ENCODE results near the gene FANCG.

FANCG gene

DNA sequence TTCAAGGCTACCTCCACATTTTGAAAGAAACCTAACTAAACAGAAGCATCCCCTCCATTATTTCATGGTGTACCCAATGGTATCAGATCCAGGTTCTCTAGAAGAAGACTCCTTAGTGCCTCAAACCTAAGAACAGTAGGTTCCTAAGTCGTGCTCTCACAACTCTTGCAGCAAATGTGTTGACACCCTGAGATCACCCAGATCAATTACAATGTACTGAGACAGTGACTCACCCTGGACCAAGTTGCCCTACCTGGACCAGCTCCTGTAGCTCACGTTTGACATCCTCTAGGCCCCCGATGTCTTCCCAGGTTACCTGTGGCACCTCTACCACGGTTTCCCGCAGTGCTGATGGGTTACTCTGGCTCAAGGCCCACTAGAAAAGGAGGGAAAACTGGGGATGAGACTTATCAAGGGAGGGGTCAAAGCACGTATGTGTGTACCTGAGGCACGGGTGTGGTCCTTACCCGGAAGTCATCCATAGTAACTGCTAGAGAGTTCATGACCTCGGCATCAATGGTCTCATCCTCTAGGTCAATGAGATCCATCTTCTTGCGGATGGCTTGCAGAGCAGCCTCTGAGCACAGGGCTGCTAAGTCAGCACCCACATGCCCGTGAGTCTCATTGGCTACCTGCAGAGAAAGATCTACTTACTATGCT lies 19.1 kb downstream of the FANCG start:
- no peak for DNase-seq (ENCODE audit: low read depth in 3 of 3)

DNA sequence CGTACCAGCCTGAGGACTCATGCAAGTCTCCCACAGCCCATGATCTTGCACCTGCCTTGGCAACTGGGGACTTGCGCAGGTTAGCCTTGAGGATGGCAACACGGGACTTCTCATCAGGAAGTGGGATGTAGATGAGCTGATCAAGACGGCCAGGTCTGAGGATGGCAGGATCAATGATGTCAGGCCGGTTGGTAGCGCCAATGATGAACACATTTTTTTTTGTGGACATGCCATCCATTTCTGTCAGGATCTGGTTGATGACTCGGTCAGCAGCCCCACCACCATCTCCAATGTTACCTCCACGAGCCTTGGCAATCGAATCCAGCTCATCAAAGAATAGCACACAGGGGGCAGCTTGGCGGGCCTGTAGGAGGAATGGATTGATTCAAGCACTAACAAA lies 20.3 kb downstream of the FANCG start:
- DNase-seq (ENCODE audit: low read depth in 3 of 3), result no peak

DNA sequence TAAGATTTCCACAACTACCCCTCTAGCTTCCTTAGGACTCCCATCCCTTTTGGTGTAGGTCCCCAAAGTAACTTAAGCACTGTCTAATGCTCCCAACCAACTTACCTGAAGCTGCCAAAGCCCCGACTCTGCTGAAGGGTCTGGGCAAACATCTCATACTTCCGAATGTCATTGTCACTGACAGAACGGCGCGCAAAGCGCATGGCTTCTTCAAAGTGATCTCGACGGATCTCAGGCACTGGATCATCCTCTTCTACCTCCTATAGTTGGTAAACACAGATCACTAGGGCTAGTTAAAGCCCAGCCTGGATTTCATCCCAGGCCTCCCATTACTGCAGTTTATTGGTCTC lies 22.5 kb downstream of the FANCG start:
- no peak for DNase-seq (ENCODE audit: low read depth in 3 of 3)

DNA sequence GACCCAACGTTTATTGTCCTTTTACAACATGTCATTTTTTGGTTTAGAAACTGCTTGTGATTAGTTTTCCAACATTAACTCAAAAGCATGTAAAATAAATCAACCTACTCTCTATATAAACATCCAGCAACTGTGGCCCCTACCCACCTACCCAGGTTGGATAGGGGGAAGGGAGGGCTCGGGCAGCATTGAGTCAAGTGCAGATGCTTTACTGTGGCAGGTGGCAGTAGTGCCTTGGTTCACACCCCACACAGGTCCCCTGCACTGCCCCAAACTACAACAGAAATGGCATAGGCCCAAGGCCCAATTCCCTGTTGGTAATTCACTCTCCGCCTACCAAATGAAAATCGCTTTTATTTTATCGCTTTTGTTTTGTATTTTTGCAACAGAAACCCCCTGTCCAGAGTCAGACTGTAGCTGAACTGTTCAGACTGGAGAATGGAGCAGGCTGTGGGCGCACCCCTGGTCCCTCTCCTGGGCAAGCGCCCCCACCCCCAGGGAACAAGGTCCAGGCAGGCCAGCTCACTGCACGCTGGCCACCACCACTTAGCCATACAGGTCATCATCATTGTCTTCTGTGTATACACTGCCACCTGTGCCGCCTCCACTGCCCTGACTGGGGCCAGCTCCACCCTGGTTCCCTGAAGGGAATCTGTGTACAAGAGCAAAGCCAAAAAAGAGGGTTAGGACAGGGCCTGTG lies 23.0 kb downstream of the FANCG start:
- no peak for DNase-seq (ENCODE audit: low read depth in 3 of 3)

DNA sequence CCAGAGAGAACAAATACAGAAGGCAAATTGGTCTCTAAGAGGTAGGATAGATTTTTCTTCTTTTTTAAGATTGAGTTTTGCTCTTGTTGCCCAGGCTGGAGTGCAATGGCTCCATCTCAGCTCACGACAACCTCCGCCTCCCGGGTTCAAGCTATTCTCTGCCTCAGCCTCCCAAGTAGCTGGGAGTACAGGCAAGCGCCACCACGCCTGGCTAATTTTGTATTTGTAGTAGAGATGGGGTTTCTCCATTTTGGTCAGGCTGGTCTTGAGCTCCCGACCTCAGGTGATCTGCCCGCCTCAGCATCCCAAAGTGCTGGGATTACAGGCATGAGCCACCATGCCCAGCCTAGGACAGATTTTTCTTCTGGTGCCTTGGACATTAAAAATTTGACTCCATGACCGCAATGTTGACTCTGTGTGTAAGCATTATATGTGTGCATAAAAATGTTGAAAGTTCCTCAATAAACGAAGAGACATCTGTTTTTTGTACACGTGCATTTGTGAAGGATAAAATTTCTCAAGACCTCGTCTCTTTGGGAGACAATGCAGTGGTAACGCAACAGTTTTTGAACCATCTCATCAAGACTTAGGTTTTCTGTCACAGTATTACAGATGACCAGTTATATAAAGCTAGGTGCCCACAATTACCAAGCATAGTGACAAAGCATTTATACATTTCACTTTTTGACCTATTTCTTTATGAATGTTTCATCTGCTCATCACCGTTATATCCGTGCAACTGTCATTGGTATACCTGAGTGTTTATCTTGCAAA lies 24.7 kb downstream of the FANCG start:
- no peak for DNase-seq (ENCODE audit: low read depth in 3 of 3)

DNA sequence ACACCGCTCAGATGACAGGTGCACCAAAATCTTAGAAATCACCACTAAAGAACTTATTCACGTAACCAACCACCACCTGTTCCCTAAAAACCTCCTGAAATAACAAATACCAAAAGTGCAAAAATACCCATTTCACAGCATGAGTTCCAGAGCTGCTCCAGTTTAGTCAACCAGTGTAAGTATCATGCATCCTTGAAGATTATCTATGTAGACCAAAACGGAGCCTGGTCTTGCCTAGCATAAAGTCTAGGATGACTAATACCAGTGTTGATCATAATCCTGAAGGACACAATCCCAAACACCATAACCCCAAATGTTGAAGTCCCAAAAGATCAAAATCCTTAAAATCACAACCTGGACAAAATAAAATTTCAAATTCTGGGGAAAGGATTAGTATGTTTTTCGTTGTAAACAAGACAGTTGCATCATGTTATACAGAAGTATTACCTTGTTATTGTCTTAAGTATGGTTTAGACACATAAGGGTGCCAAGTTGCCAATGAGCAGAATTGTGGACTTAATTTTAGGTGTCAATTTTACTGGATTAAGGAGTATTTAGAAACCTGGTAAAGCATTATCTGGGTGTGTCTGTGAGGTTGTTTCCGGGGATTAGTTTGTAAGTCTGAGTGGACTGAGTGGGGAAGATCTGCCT lies 25.4 kb downstream of the FANCG start:
- no peak for DNase-seq (ENCODE audit: low read depth in 3 of 3)

DNA sequence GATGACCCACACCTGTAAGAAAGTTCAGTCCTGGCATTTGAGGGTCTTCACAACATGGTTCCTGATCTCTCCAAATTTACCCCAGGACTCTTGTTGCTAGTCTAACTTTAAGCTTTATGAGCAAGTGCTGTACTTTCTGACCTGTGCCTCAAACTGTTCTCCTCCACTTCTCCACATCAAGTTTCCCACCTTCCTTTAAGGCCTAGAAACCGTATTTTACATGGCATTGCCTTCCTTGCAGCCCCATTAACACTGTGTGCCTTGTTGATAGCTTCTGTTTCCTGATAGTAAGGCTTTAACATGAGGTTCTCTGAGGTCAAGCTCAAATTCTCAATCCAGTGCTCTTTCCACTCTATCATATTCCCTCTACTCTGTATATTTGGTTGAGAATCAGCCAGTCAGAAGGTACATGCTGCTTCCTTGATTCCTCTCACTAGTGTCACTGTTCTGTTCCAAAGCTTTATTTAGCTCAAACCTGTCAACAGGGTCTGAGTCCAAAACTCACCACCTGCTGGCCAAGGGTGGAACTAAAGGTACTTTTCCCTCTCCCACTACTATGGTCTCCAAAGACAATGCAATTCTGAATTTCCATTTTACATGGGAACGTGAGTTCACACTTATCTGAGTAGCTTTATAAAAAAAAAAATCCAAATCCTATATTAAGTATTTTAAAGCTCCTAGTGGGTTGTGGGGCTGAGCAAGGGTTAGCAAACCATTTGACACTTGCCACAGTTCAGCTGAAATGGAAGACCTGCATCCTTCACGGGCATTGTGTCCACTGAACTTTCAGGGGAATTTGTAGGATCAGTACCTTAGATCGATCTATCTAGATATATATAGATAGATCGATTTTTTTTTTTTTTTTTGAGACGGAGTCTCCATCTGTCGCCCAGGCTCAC lies 28.4 kb downstream of the FANCG start:
- peak in 2 of 3 experiments; percentile 20 to 29 for DNase-seq (ENCODE audit: low read depth in 3 of 3)

DNA sequence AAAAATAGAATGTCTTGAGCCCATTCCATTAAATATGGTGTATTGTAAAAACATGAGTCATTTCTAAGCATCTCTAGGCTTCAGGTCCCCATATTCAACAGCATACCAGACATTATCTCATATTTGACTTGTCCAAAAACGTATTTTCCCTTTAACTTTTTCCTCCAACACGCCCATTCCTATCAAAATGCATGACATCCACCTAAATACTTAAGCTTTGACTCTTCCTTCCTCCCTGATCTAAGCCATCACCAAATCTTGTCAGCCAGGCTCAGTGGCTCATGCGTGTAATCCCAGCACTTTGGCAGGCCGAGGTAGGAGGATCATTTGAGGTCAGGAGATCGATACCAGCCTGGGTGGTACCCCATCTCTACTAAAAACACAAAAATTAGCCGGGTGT lies 31.2 kb downstream of the FANCG start:
- DNase-seq (ENCODE audit: low read depth in 3 of 3), result no peak

DNA sequence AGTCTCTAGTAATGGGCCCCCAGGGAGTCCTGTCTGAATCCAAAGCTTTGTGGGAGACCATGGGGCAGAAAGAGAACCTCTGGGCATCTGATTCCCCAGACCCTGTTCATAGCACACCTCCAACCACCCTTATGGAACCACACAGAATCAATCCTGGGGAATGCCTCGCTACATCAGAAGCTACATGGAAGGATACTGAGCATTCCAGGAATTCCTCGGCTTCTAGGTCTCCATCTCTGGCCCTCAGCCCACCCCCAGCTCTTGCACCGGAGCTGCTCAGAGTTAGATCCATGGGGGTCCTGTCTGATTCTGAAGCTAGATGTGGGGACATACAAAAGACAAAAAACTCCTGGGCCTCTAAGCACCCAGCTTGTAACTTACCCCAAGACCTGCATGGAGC lies 35.7 kb downstream of the FANCG start:
- DNase-seq (ENCODE audit: low read depth in 3 of 3), result no peak

DNA sequence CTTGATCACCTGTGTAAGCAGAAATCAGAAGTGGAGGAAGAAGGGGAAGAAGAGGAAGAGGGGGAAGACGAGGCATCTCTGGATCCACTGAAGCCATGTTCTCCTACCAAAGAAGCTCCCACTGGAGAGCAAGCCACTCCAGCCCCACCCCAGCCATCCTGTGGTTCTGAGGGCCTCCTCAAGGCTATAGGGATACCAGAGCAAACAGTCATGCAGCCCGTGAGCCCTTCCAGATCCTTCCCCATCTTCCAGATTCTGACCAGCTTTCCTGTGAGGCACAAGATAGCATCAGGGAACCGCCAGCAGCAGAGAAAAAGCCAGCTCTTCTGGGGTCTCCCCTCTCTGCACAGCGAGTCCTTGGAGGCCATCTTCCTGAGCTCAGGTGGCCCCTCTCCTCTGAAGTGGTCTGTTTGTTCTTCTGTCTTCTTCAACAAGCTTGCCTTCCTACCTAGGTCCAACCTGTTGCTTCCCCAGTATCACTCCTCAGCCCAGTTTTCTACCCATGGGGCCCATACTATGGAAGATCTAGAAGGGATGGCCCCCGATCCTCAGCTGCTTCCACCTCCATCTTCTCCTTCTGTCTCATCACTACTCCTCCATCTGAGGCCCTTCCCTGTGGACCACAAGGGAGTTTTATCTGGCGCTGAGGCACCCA lies 36.7 kb downstream of the FANCG start:
- DNase-seq (ENCODE audit: low read depth in 3 of 3), result no peak

DNA sequence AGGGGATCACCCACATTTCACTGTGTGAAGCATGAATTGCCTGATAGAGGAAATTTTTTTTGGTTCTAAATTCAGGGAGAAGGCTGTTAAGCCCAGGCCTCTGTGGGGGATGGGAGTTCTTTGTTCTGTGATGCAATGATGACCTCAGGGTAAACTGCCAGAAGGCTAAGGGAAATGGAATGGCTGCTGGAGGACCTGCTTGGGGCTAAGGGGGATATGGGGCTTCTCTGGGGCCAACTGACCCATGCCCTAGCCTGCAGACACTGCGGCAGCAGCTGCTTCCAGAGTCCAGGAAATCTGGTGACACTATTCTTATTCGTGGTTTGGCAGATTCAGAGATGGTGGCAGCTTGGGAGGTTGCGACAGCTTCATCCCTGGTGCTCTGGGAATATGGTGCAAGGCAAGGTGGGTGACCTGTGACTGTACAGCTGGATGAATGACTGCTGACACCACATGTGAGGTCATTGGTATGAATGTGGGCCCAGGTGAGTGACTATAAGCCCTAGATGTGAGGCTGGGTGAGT lies 37.6 kb downstream of the FANCG start:
- DNase-seq (ENCODE audit: low read depth in 3 of 3), result no peak

DNA sequence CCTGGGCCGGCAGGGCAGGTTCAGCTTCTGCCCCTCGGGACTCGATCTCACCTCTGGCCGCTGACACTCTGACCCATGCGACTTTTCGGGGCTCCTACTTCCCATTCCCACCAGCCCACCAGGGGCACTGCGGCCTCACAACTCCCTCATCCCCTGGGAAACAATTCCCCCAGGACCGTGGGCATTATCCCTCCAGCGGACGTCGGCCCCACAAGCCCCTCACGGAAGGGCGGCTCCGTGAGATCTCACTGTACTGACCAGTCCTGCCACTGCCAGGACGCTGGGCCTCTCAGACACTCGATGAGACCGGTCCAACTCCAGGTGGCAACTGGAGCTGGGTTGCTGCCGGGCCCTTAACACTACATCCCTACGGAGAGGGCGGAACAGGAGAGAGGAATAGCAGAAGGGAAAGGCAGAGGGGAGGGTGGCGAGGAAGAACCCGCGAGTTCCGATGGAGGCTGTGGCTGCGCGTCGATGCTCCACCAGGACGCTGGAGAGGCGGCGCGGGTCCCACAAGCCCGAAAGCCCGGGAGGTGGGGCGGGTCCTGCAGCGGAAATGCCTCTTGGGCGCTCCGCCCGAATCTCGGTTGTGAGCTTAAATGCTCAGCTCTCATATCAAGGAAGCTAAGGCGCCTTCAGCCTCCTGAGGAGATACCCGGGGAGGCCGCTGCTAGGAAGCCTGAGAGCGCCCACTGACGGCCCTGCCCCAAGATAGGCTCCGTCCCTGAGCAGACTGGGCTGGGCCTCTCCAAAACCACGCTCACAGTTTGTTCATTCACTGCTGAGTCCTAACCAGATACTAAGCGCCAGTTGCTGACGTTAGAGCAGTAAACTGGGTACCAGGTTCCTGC lies 43.7 kb downstream of the FANCG start:
- DNase-seq (ENCODE audit: low read depth in 3 of 3), result peak in 2 of 3 experiments; percentile 10 to 14

DNA sequence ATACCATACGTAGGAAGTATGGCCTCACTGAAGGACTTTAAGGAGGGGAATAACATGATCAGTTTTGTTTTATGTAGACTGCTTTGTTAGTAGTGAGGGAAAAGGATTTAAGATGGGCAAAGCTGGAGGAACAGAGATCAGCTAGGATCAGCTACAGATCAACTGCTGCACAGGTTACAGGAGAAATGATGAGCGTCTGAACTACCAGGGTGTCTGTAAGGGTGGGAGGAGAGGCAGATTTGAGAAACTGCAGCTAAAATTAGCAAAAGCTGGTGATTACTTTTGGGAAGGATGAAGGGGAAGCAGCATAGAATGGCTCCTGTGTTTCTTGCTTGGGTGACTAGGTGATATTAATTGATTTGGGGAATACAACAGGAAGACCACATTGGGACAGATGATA lies 46.6 kb downstream of the FANCG start:
- no peak for DNase-seq (ENCODE audit: low read depth in 3 of 3)

DNA sequence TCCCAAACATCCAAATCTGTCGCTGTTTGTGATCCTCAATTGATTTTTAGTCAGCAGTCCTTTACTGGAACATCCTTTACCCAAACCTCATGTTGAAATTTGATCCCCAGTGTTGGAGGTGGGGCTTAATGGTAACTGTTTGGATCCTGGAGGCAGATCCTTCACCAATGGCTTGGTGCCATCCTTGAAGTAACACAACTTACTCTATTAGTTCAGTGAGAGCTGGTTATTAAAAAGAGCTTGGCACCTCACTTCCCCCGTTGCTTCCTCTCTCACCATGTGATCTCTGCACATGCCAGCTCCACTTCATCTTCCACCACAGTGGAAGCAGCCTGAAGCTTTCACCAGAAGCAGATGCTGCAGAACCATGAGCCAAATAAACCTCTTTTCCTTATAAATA lies 49.9 kb downstream of the FANCG start:
- DNase-seq (ENCODE audit: low read depth in 3 of 3), result no peak

- no peak for DNase-seq (ENCODE audit: low read depth in 3 of 3)
These were observed 50.5 kb downstream of the FANCG start for GRCh38 chr9:35029241-35029640.

DNA sequence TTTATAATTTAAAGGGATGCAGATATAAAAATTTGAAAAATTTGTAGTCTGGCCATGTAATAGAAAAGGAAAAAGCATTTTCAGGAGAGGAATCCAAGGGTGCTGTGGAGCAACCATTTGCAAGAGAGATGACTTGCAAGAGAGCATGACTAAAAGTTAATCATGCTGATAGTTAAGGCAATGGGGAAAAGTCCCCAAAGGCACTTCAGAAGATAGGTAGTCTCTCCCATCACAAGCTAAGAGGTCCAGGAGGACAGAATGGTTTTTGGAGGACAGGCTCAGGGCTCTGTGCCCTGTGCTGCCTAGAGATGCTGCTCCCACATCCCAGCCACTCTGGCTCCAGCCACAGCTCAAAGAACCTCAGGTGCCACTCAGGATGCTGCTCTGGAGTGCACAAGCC lies 51.4 kb downstream of the FANCG start:
- DNase-seq (ENCODE audit: low read depth in 3 of 3), result no peak

DNA sequence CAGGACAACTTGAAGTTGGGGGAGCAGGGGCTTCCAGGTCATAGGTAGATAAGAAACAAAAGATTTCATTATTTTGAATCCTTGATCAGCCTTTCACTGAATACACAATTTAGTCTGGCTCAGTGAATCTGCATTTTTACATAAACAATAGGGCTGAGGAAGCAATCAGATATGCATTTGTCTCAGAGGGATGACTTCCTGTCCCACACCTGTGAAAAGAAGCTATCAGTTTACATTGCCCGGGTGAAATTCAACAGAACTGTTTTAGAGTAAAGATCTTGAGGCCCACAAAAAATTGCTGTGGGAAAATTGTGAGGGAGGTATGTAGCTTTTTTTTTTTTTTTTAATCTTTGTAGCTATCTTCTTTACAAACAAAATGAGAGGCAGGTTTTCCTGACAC lies 51.9 kb downstream of the FANCG start:
- DNase-seq (ENCODE audit: low read depth in 3 of 3), result no peak

GRCh38 chr9:35027374-35027773 lies 52.4 kb downstream of the FANCG start:
- DNase-seq (ENCODE audit: low read depth in 3 of 3), result no peak

GRCh38 chr9:35026671-35027070 lies 53.1 kb downstream of the FANCG start:
- no peak for DNase-seq (ENCODE audit: low read depth in 3 of 3)
